Lower lobe of right lung (tissue), 2 donors: ENCODE results near the gene CFAP46. TPM values are rescaled to one million over a fixed set of nuclear protein-coding genes. Genes with fewer than 3 reads are reported as not detected.
A peak's percentile ranks its signal among the peaks of the same experiment; 100 is the strongest.

ENCODE experiments used
- ATAC-seq, 2 donors: fragments of 200-7000 bp; cut with Tn5 transposase; one replicate each; pipeline ENCODE4 v1.9.1; 2020 to 2022; ENCODE audit warnings: mild to moderate bottlenecking in 2 of 2, moderate library complexity in 2 of 2
- DNase-seq: peaks from one replicate; pipeline ENCODE4 v3.0.0-alpha.2; 2020
- H3K27ac ChIP-seq: fragments of 200-600 bp; one replicate; pipeline ENCODE4 v1.8.0; 2022
- H3K27me3 ChIP-seq: fragments of 200-600 bp; one replicate; pipeline ENCODE4 v1.8.0; 2022; ENCODE audit warnings: low read depth
- H3K36me3 ChIP-seq: fragments of 200-600 bp; one replicate; pipeline ENCODE4 v1.8.0; 2022; ENCODE audit warnings: mild to moderate bottlenecking
- H3K4me1 ChIP-seq: fragments of 200-600 bp; one replicate; pipeline ENCODE4 v1.8.0; 2022
- H3K4me3 ChIP-seq: fragments of 200-600 bp; one replicate; pipeline ENCODE4 v1.8.0; 2022; ENCODE audit warnings: mild to moderate bottlenecking
- H3K9me3 ChIP-seq: fragments of 200-600 bp; one replicate; pipeline ENCODE4 v1.8.0; 2022
- intact Hi-C: fragments of 100-400 bp; cut with DNase I; formaldehyde crosslinking; loops from one replicate; pipeline ENCODE4 v1.11.0; 2022
- total RNA-seq: library from RNA; stranded (reverse); fragmentation: NEBNext Ultra II Directional; extraction: Animal tissue kit (Norgen Biotek cat#: 25700); gene quantifications from one replicate; pipeline ENCODE4 v1.2.1, GENCODE V29; 2021
- TF ChIP-seq, protein P1 (sequence below): fragments of 200-600 bp; IDR thresholded peaks from one replicate; pipeline ENCODE4 v1.8.0; 2022; ENCODE audit warnings: antibody characterized with exemption, mild to moderate bottlenecking
- donor health status: DM: no; HTN: yes; CAD: no; lungs with severe emphysema.

The CFAP46 gene
- total RNA-seq, 1 donor from 2014 or later, result 9.0 TPM

DNA sequence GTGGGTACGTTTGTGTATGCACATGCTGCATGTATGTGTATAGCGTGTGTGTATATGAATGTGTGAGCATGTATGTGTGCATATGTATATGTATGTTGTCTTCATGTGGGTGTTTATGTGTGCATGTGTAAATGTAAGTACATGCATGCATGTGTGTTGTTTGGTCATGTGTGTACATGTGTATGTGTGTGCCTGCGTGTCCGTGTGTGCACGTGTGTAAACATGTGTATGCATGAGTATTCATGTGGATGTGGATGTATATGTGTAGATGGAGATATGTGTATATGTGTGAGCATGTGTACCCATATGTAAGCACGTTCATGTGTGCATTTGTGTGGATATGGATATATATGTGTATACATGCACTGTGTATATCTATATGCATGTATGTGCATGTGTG lies 5.5 kb upstream of the CFAP46 start:
- intact Hi-C loops, result no loop called here
- no peaks in the 10 kb centered on the region for H3K9me3 ChIP-seq
- H3K36me3 ChIP-seq, result no peaks in the 10 kb centered on the region
- peaks cover 3% of the 10 kb centered on the region for H3K4me1 ChIP-seq
- H3K4me3 ChIP-seq, result no peak overlapping the region
- no peak for DNase-seq
- TF ChIP-seq, protein P1, sequence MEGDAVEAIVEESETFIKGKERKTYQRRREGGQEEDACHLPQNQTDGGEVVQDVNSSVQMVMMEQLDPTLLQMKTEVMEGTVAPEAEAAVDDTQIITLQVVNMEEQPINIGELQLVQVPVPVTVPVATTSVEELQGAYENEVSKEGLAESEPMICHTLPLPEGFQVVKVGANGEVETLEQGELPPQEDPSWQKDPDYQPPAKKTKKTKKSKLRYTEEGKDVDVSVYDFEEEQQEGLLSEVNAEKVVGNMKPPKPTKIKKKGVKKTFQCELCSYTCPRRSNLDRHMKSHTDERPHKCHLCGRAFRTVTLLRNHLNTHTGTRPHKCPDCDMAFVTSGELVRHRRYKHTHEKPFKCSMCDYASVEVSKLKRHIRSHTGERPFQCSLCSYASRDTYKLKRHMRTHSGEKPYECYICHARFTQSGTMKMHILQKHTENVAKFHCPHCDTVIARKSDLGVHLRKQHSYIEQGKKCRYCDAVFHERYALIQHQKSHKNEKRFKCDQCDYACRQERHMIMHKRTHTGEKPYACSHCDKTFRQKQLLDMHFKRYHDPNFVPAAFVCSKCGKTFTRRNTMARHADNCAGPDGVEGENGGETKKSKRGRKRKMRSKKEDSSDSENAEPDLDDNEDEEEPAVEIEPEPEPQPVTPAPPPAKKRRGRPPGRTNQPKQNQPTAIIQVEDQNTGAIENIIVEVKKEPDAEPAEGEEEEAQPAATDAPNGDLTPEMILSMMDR, result no peak
- H3K27ac ChIP-seq, result no peak overlapping the region
- no peak for ATAC-seq
- peaks cover 34% of the 10 kb centered on the region for H3K27me3 ChIP-seq

DNA sequence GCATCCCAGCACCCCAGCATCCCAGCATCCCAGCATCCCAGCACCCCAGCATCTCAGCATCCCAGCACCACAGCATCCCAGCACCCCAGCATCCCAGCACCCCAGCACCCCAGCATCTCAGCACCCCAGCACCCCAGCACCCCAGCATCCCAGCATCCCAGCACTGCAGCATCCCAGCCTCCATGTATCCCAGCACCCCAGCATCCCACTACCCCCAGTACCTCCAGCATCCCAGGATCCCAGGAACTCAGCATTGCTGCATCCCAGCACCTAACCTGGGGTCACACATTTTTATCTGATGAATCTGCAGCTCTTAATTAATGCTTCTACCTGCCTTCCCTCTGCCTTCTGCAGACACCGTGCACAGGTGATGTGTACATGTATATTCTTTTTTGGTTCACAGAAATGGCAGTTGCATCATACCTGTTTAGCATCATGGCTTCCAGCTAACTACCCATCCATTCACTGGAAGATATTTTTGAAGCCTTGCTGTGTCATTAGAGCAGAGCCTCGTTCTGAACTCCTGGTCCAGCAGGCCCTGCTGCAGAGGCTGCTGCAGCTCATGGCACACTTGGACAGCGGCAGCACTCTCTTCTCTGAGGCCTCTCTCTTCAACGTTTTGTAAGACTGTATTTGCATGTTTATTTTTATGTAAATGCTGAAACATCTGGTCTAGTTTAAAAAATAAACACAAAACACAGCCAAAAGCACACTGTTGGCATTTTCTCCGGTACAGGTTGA lies 4.6 kb upstream of the CFAP46 start:
- Histone ChIP-seq H3K27ac (no peak overlapping the region), H3K4me3 (no peak overlapping the region), H3K9me3 (no peaks in the 10 kb centered on the region), H3K36me3 (no peaks in the 10 kb centered on the region), H3K4me1 (peaks cover 7% of the 10 kb centered on the region), H3K27me3 (peaks cover 37% of the 10 kb centered on the region)
- DNase-seq (no peak), ATAC-seq (no peak)
- TF ChIP-seq, protein P1, result no peak
- intact Hi-C loops, result no loop called here

DNA sequence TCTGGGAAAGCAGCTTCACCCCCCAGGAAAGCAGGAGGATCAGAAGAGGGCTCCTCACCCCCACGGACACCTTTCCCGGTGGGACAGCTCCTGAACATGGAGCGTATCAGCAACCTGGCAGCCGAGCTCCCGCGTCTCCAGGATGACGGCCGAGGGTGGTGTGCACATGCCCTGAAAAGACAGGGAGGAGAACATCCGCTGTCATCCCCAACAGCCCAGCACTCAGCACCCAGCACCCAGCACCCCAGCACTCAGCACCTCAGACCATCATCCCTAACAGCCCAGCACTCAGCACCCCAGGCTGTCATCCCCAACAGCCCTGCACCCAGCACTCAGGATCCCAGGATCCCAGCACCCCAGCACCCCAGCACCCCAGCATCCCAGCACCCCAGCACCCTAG lies 3.9 kb upstream of the CFAP46 start:
- peaks cover 7% of the 10 kb centered on the region for H3K4me1 ChIP-seq
- DNase-seq (no peak), ATAC-seq (no peak)
- intact Hi-C loops, result no loop called here
- TF ChIP-seq, protein P1, result no peak
- no peak overlapping the region for H3K27ac ChIP-seq
- H3K9me3 ChIP-seq, result no peaks in the 10 kb centered on the region
- peaks cover 37% of the 10 kb centered on the region for H3K27me3 ChIP-seq
- no peak overlapping the region for H3K4me3 ChIP-seq
- H3K36me3 ChIP-seq, result no peaks in the 10 kb centered on the region

DNA sequence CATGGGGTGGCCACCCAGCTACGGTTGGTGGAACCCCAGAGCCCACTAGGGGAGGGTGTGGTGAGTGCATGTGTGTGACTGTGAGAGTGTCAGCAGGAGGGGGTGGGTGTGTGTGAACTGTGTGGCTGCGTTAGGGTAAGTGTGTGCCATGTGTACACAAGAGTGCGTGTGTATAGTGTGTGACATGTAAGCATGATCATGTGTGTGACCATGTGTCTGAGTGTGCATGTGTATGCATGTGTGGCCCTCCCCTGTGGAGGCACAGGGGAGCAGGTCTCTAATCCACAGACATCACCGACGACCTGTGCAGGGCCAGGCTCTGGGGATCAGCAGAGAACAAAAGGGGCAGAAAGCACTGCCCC lies 3.5 kb upstream of the CFAP46 start:
- peaks cover 7% of the 10 kb centered on the region for H3K4me1 ChIP-seq
- TF ChIP-seq, protein P1, result no peak
- ATAC-seq (peak in 1 of 2 donors; percentile 33), DNase-seq (no peak)
- no peaks in the 10 kb centered on the region for H3K36me3 ChIP-seq
- H3K27ac ChIP-seq, result no peak overlapping the region
- peaks cover 39% of the 10 kb centered on the region for H3K27me3 ChIP-seq
- no peaks in the 10 kb centered on the region for H3K9me3 ChIP-seq
- no peak overlapping the region for H3K4me3 ChIP-seq
- intact Hi-C loops, result no loop called here

DNA sequence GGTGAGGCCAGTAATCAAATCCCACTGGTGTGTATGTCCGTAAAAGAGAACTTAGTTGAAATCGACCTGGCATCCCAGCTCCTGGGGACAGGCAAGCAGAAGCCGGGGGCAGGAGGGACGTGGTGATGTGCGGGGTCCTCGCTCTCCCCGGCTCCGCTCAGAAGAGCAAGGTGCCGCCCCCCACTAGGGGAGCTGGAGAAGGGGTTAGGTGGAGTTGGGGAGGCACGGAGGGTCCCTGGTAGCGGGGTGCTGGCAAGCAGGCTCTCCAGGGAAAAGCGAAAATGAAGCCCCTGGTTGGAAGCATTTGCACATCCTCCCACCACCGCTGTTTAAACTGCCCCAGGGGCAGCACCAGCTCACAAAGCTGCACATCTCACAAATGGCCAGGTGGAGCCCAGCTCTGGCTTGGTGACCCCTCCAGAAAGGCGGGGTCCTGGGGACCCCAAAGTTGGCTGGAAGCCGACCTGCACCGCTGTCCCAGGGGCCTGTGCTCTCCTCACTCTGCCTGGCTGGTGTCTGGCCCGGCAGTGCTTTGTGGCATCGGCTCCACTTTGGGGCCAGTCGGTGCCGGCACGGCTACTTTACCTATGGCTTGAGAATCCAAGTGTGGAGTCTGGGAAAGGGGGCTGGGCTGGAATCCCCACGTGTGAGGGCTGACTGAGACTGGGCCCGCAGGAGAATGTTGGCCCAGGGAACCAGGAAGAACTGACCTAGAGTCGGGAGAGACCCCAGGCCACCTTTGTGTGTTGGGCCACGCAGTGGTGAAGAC lies 2.9 kb upstream of the CFAP46 start:
- no peaks in the 10 kb centered on the region for H3K36me3 ChIP-seq
- DNase-seq (no peak), ATAC-seq (no peak)
- TF ChIP-seq, protein P1, result no peak
- no peak overlapping the region for H3K27ac ChIP-seq
- H3K4me1 ChIP-seq, result peaks cover 7% of the 10 kb centered on the region
- H3K27me3 ChIP-seq, result peaks cover 45% of the 10 kb centered on the region
- no peak overlapping the region for H3K4me3 ChIP-seq
- intact Hi-C loops, result no loop called here
- no peaks in the 10 kb centered on the region for H3K9me3 ChIP-seq
